GM13977 (cell line): ENCODE data around the gene PEAK1.

Experiments
- DNase-seq: peaks from one replicate; pipeline ENCODE4 v3.0.0; 2012; ENCODE audit warnings: low spot score
- in situ Hi-C: fragments of 300-500 bp; cut with MboI; formaldehyde crosslinking; loops from one replicate; pipeline ENCODE4 v1.12.0; 2022; ENCODE audit warnings: low sequenced_read_pairs, low pct_unique_long_range_greater_than_20kb, mixed read lengths, inconsistent platforms; ENCODE audit not compliant: unreplicated experiment
- TF ChIP-seq, protein P1 (sequence below): IDR thresholded peaks from 2 replicates; pipeline ENCODE4 v1.5.1; 2012; ENCODE audit warnings: mild to moderate bottlenecking, control low read depth; ENCODE audit not compliant: insufficient read depth; ENCODE audit errors: extremely low read depth, missing control alignments

The PEAK1 gene

DNA sequence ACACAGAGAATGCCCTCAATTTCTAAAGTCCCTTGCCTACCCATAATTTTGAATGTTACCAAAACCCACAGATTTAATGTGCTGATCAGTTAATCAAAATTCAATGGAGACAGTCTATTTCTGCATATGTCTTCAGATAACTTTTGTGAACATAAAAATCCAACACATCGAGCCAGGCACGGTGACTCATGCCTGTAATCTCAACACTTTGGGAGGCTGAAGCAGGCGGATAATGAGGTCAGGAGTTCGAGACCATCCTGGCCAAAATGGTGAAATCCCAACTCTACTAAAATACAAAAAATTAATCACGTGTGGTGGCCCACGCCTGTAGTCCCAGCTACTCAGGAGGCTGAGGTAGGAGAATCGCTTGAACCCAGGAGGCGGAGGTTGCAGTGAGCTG is 49.3 kb downstream of the PEAK1 start:
- DNase-seq = no peak
- TF ChIP-seq, protein P1, sequence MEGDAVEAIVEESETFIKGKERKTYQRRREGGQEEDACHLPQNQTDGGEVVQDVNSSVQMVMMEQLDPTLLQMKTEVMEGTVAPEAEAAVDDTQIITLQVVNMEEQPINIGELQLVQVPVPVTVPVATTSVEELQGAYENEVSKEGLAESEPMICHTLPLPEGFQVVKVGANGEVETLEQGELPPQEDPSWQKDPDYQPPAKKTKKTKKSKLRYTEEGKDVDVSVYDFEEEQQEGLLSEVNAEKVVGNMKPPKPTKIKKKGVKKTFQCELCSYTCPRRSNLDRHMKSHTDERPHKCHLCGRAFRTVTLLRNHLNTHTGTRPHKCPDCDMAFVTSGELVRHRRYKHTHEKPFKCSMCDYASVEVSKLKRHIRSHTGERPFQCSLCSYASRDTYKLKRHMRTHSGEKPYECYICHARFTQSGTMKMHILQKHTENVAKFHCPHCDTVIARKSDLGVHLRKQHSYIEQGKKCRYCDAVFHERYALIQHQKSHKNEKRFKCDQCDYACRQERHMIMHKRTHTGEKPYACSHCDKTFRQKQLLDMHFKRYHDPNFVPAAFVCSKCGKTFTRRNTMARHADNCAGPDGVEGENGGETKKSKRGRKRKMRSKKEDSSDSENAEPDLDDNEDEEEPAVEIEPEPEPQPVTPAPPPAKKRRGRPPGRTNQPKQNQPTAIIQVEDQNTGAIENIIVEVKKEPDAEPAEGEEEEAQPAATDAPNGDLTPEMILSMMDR = no peak
- in situ Hi-C loops = no loop called here

DNA sequence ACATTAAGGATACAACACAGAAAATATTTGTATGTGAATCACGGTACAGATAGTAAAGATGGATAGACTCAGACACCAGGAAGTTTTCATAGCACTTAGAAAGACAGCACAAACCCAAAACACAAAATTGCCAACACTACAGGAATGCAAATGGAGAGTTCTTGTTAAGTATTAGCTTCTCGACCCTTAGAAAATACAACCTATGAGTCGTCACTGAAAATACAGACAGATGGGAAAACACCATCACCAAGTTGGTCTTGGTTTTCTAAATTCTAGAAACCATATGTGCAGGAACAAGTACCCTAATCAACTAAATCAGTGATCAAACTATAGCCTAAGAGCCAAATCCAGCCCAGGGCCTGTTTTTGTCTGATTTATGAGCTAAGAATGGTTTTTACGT is 50.7 kb downstream of the PEAK1 start:
- in situ Hi-C loops = no loop called here
- TF ChIP-seq, protein P1 = no peak
- DNase-seq = peak; percentile 21

DNA sequence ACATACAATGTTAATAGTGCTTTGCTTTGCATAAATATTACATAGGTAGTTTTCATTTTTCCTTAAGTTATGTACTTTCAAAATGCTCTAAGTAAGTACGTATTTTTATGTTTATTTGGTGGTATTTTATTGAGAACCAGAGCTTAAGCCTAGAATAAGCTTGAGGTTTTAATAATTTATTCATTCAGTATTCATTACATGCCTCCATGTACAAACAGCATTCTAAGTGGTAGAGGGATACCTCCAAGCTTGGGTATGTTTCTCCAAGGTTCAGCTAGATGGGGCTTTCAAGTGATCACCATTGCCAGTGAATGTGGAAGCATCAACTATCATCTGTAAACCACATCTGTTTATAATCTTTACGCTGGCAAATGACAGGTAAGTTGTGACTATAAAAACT is 52.3 kb downstream of the PEAK1 start:
- in situ Hi-C loops = no loop called here
- TF ChIP-seq, protein P1 = no peak
- DNase-seq = no peak

DNA sequence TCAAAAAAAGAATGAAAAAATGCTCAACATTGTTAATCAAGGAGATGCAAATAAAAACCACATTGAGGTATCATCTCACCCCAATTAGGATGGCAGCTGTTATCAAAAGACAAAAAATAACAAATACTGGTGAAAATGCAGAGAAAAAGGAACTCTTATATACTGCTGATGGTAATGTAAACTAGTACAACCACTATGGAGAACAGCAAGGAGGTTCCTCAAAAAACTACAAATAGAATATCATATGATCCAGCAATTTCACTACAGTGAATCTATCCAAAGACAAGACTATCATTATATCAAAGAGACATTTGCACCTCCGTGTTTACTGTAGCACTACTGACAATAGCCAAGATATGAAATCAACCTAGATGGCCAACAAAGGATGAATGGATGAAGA is 58.4 kb downstream of the PEAK1 start:
- TF ChIP-seq, protein P1 = no peak
- no peak for DNase-seq
- in situ Hi-C loops = no loop called here

DNA sequence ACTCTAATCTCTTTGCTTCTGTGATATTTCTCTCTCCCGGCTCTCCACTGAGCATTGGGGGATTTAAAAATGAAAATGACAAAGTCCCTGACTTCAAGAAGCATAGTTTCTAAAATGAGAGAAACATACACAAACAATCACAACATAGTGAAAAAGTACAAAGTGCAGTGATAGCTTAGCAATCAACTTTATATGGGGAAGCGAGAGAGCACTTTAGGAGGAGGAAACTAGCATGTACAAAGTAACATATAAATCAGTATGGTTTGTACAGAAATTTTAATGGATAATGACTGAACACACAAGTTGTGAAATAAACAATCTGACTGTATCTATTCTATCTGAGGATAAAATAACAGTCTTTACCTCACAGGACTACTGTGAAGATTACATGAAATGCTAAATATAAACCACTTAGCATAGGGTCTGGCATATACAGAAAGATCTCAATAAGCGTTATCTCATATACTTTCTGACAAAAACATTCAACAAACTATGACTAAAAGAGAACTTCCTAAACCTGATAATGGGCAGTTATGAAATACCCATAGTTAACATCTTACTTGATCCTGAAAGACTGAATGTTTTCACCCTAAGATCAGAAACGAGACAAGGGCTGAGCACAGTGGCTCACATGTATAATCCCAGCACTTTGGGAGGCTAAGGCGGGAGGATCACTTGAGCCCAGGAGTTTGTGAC is 61.2 kb downstream of the PEAK1 start:
- no peak for DNase-seq
- in situ Hi-C loops = no loop called here
- TF ChIP-seq, protein P1 = no peak

DNA sequence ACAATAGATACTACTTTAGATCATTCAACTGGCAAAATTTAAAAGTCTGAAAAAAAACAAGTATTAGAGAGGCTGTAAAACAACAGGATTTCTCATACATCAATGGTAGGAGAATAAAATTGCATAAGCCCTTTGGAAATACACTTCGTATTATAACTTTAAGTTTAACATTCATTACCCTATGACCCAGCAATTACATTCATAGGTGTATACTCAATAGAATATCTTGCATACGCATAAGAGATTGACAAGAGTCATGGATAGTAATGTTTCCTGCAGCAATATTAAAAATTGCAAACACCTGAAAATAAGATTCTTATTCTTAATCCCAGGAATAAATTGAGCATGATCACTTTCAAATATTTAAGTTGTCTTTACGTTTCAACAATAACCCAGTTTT is 63.6 kb downstream of the PEAK1 start:
- TF ChIP-seq, protein P1 = no peak
- in situ Hi-C loops = no loop called here

More for the DNA sequence above, 63.6 kb downstream of the PEAK1 start:
- DNase-seq = no peak
